Fibroblast of the aortic adventitia (primary cell): ENCODE results near the gene CAMKK1. TPM values are rescaled to one million over a fixed set of nuclear protein-coding genes. Genes with fewer than 3 reads are reported as not detected.

Experiments
- DNase-seq: peaks from one replicate; pipeline ENCODE4 v3.0.0-alpha.2; 2010; ENCODE audit warnings: low read depth
- H3K4me3 ChIP-seq: 2 replicates; pipeline ENCODE4 v1.5.1; 2011; ENCODE audit warnings: low read depth, mild to moderate bottlenecking, control low read depth, low read length, moderate library complexity
- CTCF ChIP-seq: IDR thresholded peaks from 2 replicates; pipeline ENCODE4 v1.5.1; 2011; ENCODE audit warnings: mild to moderate bottlenecking, low read length, control low read depth, inconsistent platforms; ENCODE audit not compliant: insufficient read depth
- total RNA-seq: library from RNA; depleted of rRNA; stranded (reverse); fragments of >200 nt; gene quantifications from 2 replicates; pipeline ENCODE4 v1.2.3, GENCODE V29; 2012; ENCODE audit warnings: low replicate concordance

CAMKK1 gene
- total RNA-seq, 1 donor, result 17.7 TPM

- no peak for TF ChIP-seq CTCF
- peak overlapping the region; percentile 71 for H3K4me3 ChIP-seq
- DNase-seq, result no peak
Measured at GRCh38 chr17:3891626-3892094, 1.2 kb downstream of the CAMKK1 start.

- no peak for TF ChIP-seq CTCF
- no peak for DNase-seq
- H3K4me3 ChIP-seq, result no peak overlapping the region
Measured at GRCh38 chr17:3890878-3891219, 2.0 kb downstream of the CAMKK1 start.

- TF ChIP-seq CTCF, result no peak
Measured at GRCh38 chr17:3890082-3890877, 2.6 kb downstream of the CAMKK1 start.

GRCh38 chr17:3889325-3890012 is 3.4 kb downstream of the CAMKK1 start:
- TF ChIP-seq CTCF, result no peak
- no peak overlapping the region for H3K4me3 ChIP-seq
- no peak for DNase-seq

More at GRCh38 chr17:3890082-3890877, 2.6 kb downstream of the CAMKK1 start:
- DNase-seq, result peak; percentile 83
- peak overlapping the region; percentile 1 for H3K4me3 ChIP-seq

GRCh38 chr17:3888343-3889171 is 4.3 kb downstream of the CAMKK1 start:
- no peak overlapping the region for H3K4me3 ChIP-seq
- TF ChIP-seq CTCF, result no peak
- DNase-seq, result peak; percentile 90

GRCh38 chr17:3887804-3888203 is 5.0 kb downstream of the CAMKK1 start:
- DNase-seq, result no peak
- no peak for TF ChIP-seq CTCF
- no peak overlapping the region for H3K4me3 ChIP-seq
